Measurements from ENCODE around the gene NACC1.

GRCh38 chr19:13171146-13171545 lies 53.1 kb downstream of the NACC1 start:
- TF ChIP-seq, protein P1, sequence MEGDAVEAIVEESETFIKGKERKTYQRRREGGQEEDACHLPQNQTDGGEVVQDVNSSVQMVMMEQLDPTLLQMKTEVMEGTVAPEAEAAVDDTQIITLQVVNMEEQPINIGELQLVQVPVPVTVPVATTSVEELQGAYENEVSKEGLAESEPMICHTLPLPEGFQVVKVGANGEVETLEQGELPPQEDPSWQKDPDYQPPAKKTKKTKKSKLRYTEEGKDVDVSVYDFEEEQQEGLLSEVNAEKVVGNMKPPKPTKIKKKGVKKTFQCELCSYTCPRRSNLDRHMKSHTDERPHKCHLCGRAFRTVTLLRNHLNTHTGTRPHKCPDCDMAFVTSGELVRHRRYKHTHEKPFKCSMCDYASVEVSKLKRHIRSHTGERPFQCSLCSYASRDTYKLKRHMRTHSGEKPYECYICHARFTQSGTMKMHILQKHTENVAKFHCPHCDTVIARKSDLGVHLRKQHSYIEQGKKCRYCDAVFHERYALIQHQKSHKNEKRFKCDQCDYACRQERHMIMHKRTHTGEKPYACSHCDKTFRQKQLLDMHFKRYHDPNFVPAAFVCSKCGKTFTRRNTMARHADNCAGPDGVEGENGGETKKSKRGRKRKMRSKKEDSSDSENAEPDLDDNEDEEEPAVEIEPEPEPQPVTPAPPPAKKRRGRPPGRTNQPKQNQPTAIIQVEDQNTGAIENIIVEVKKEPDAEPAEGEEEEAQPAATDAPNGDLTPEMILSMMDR (IDR thresholded peaks at IDR 0.05), result no peak
- TF ChIP-seq POLR2A (IDR thresholded peaks at IDR 0.05), result no peak

Measured in adrenal gland (tissue), 5 donors.